Effector CD8-positive, alpha-beta T cell (primary cell): ENCODE results near the gene GIMAP2.
"Not testable (repeated sequence)": the region's sequence is repeated elsewhere in the genome, so short reads cannot be mapped to it uniquely, and the experiment has no call there.

ENCODE experiments used
- DNase-seq: peaks from one replicate; lab custom pipeline; 2025; lab: John Stamatoyannopoulos, UW
- total RNA-seq, 4 experiments: gene quantifications; one replicate each; lab custom pipeline; 2026; lab: John Stamatoyannopoulos, UW

GIMAP2 gene
- 53.7 to 119 (median 86.9) reads per million in 4 experiments for total RNA-seq

- no peak for DNase-seq
Measured at GRCh38 chr7:150685219-150686029, at the start of gene GIMAP2. Gene GIMAP2, plus strand, starts transcription at chr7:150685706. Its CDS starts 1,354 bp downstream, at chr7:150687060.

- no peak for DNase-seq
Measured at GRCh38 chr7:150641854-150642253, 43.7 kb upstream of the GIMAP2 start.

GRCh38 chr7:150642926-150643325 is 42.6 kb upstream of the GIMAP2 start:
- no peak for DNase-seq

- no peak for DNase-seq
Measured at GRCh38 chr7:150645259-150646020, 40.1 kb upstream of the GIMAP2 start.

- no peak for DNase-seq
Measured at GRCh38 chr7:150648353-150649079, 37.0 kb upstream of the GIMAP2 start.

GRCh38 chr7:150649080-150649385 is 36.5 kb upstream of the GIMAP2 start:
- DNase-seq: no peak

- DNase-seq: no peak
Measured at GRCh38 chr7:150654692-150655091, 30.8 kb upstream of the GIMAP2 start.

- no peak for DNase-seq
Measured at GRCh38 chr7:150656047-150656446, 29.5 kb upstream of the GIMAP2 start.

- DNase-seq: no peak
Measured at GRCh38 chr7:150657526-150657925, 28.0 kb upstream of the GIMAP2 start.

GRCh38 chr7:150660939-150661613 is 24.4 kb upstream of the GIMAP2 start:
- no peak for DNase-seq

- DNase-seq: not testable (repeated sequence)
Measured at GRCh38 chr7:150662821-150663220, 22.7 kb upstream of the GIMAP2 start.

- DNase-seq: no peak
Measured at GRCh38 chr7:150663802-150664494, 21.6 kb upstream of the GIMAP2 start.

- DNase-seq: no peak
Measured at GRCh38 chr7:150665089-150665748, 20.3 kb upstream of the GIMAP2 start.

GRCh38 chr7:150665896-150666295 is 19.6 kb upstream of the GIMAP2 start:
- DNase-seq: no peak

GRCh38 chr7:150666412-150666811 is 19.1 kb upstream of the GIMAP2 start:
- DNase-seq: no peak

GRCh38 chr7:150668472-150668911 is 17.0 kb upstream of the GIMAP2 start:
- DNase-seq: no peak

- DNase-seq: no peak
Measured at GRCh38 chr7:150668977-150669376, 16.5 kb upstream of the GIMAP2 start.

- not testable (repeated sequence) for DNase-seq
Measured at GRCh38 chr7:150671798-150672585, 13.5 kb upstream of the GIMAP2 start.

GRCh38 chr7:150675714-150676113 is 9.8 kb upstream of the GIMAP2 start:
- DNase-seq: no peak

GRCh38 chr7:150676276-150676675 is 9.2 kb upstream of the GIMAP2 start:
- not testable (repeated sequence) for DNase-seq
